ENCODE data around the gene GPR78. TPM values are rescaled to one million over a fixed set of nuclear protein-coding genes. Genes with fewer than 3 reads are reported as not detected.
"Not testable (repeated sequence)": the region's sequence is repeated elsewhere in the genome, so short reads cannot be mapped to it uniquely, and the experiment has no call there.

Gene GPR78
- total RNA-seq, 2 experiments from 2014 or later, result not detected

DNA sequence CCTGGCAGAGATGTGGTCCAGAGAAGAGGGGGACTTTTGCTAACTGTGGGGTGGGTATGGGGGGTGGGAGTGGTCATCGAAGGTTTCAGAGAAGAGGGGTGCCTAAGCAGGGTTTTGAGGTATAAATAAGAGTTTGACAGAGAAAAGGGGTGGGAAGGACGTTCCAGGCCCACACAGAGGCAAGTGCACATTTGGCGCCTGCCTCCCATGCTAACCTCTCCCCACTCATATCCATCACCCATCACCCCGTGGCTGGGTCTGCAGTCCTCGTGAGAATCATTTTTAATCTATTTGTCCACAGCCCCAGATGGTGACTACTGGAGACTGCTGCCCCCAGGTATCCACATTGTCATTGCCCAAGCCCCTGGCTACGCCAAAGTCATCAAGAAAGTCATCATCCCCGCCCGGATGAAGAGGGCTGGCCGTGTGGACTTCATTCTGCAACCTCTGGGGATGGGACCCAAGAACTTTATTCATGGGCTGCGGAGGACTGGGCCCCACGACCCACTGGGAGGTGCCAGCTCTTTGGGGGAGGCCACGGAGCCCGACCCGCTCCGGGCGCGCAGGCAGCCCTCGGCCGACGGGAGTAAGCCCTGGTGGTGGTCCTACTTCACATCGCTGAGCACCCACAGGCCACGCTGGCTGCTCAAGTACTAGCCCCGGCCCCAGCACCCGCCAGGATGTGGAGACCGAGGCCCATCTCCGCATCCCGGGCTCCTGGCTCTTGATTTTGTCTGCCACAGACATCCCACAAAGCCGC lies 38.9 kb downstream of the GPR78 start:
- DNase-seq, result no peak
- Mint-ChIP-seq H3K27me3 (no peaks in the 10 kb centered on the region), H3K27ac (no peak overlapping the region), H3K9me3 (ENCODE audit: low read depth) (no peaks in the 10 kb centered on the region), H3K36me3 (no peaks in the 10 kb centered on the region), H3K4me1 (no peaks in the 10 kb centered on the region), H3K4me3 (no peak overlapping the region)
- no peak for ATAC-seq
- CTCF ChIA-PET, result no interaction called here

GRCh38 chr4:8621135-8621534 lies 40.9 kb downstream of the GPR78 start:
- H3K36me3 Mint-ChIP-seq; ATAC-seq; H3K9me3 Mint-ChIP-seq (ENCODE audit: low read depth); CTCF ChIA-PET; H3K27me3 Mint-ChIP-seq; H3K4me3 Mint-ChIP-seq; H3K4me1 Mint-ChIP-seq; DNase-seq; H3K27ac Mint-ChIP-seq: not testable (repeated sequence)

DNA sequence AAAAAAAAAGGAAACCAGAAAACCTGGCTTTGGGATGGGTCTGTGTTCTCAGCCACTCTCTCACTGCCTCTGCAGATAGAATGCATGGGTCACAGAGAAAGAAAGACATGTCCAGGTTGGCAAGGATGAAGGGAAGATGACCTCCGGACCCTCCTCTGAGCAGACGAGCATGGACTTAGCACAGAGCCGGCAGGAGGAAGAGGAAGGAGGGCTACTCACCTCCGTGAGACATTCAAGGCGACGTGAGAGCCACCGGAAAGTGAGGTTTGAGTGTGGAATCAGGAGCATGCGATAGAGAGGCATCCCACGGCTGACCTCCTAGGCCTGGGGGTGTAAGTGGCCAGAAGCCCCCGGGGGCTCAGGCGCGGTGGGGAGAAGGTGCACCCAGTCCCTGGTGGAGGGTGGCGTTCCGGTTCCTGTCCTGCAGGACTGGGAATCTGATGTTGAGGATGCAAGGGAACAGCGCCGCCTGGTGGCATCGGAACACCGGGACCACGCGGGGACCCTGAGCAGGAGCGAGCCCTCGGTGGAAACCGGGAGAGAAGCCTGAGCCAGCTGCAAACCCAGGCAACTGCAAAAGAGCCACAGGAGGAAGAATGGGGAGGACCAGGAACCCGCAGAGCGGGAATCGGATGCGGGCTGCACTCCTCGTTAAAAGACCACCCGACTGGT lies 44.5 kb downstream of the GPR78 start:
- H3K27ac Mint-ChIP-seq, ATAC-seq, DNase-seq: not testable (repeated sequence)

GRCh38 chr4:8630240-8630905 lies 50.2 kb downstream of the GPR78 start:
- H3K27me3 Mint-ChIP-seq; H3K9me3 Mint-ChIP-seq (ENCODE audit: low read depth); CTCF ChIA-PET; ATAC-seq; DNase-seq; H3K27ac Mint-ChIP-seq; H3K36me3 Mint-ChIP-seq; H3K4me3 Mint-ChIP-seq; H3K4me1 Mint-ChIP-seq: not testable (repeated sequence)

More for the DNA sequence above, 44.5 kb downstream of the GPR78 start:
- H3K9me3 Mint-ChIP-seq (ENCODE audit: low read depth); CTCF ChIA-PET; H3K36me3 Mint-ChIP-seq; H3K4me1 Mint-ChIP-seq; H3K27me3 Mint-ChIP-seq; H3K4me3 Mint-ChIP-seq: not testable (repeated sequence)

- H3K36me3 Mint-ChIP-seq; CTCF ChIA-PET; H3K27me3 Mint-ChIP-seq; H3K4me1 Mint-ChIP-seq; DNase-seq; H3K9me3 Mint-ChIP-seq (ENCODE audit: low read depth); ATAC-seq; H3K27ac Mint-ChIP-seq; H3K4me3 Mint-ChIP-seq: not testable (repeated sequence)
These were observed 51.7 kb downstream of the GPR78 start for GRCh38 chr4:8631896-8632295.

DNA sequence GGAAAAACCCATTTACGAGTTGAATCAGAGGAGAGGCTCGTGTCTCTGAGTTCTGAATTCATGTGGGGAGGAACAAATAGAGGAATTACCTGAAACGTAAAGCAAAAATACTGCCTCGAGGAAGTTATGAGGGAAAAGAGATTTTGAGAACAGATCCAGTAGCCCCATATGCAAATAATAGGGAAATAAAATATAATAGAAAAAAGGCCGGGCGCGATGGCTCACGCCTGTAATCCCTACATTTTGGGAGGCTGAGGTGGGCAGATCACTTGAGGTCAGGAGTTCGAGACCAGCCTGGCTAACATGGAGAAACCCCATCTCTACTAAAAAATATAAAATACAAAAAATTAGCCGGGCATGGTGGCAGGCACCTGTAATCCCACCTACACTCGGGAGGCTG lies 54.6 kb downstream of the GPR78 start:
- H3K36me3 Mint-ChIP-seq; DNase-seq; H3K9me3 Mint-ChIP-seq (ENCODE audit: low read depth); CTCF ChIA-PET; H3K4me1 Mint-ChIP-seq; H3K4me3 Mint-ChIP-seq; H3K27me3 Mint-ChIP-seq; H3K27ac Mint-ChIP-seq; ATAC-seq: not testable (repeated sequence)

GRCh38 chr4:8635897-8636554 lies 55.8 kb downstream of the GPR78 start:
- H3K9me3 Mint-ChIP-seq (ENCODE audit: low read depth); ATAC-seq; H3K27ac Mint-ChIP-seq; H3K27me3 Mint-ChIP-seq; H3K36me3 Mint-ChIP-seq; H3K4me3 Mint-ChIP-seq; CTCF ChIA-PET; H3K4me1 Mint-ChIP-seq; DNase-seq: not testable (repeated sequence)

Other genes starting within 250 kb of the GPR78 start
- gene ACOX3, start 139.7 kb upstream of the GPR78 start, total RNA-seq, result 10 to 100 TPM; 11.7 to 13.0 TPM
- gene TRMT44, start 139.6 kb upstream of the GPR78 start, total RNA-seq, result 10 to 100 TPM; 20.5 to 24.5 TPM
- gene CPZ, start 12.4 kb downstream of the GPR78 start, total RNA-seq, result not detected

Measured in activated CD8-positive, alpha-beta memory T cell treated with anti-CD3 and anti-CD28 coated beads, Interleukin-2, amount 10 ng/mL, durations not matched to agents 7 days and 5 days (primary cell).